Stimulated activated naive CD4-positive, alpha-beta T cell treated with Interleukin-2 at 50 U/mL for 16 hours (primary cell): ENCODE data around the gene PILRA.
"Not testable (repeated sequence)": the region's sequence is repeated elsewhere in the genome, so short reads cannot be mapped to it uniquely, and the experiment has no call there.

Experiments used
- DNase-seq: peaks from one replicate; lab custom pipeline; 2025; lab: John Stamatoyannopoulos, UW

The PILRA gene

GRCh38 chr7:100380196-100380595 lies 6.9 kb downstream of the PILRA start:
- DNase-seq: no peak

- DNase-seq: not testable (repeated sequence)
Measured at GRCh38 chr7:100381531-100382233, 8.4 kb downstream of the PILRA start.

- not testable (repeated sequence) for DNase-seq
Measured at GRCh38 chr7:100382234-100382853, 9.1 kb downstream of the PILRA start.

GRCh38 chr7:100384628-100385294 lies 11.5 kb downstream of the PILRA start:
- no peak for DNase-seq

- no peak for DNase-seq
Measured at GRCh38 chr7:100386940-100387339, 13.7 kb downstream of the PILRA start.

GRCh38 chr7:100387695-100388094 lies 14.4 kb downstream of the PILRA start:
- no peak for DNase-seq

- no peak for DNase-seq
Measured at GRCh38 chr7:100389437-100390088, 16.3 kb downstream of the PILRA start.

GRCh38 chr7:100390286-100391009 lies 17.2 kb downstream of the PILRA start:
- no peak for DNase-seq

- DNase-seq: no peak
Measured at GRCh38 chr7:100393233-100393905, 20.1 kb downstream of the PILRA start.

GRCh38 chr7:100394077-100394476 lies 20.8 kb downstream of the PILRA start:
- no peak for DNase-seq

GRCh38 chr7:100396421-100396982 lies 23.2 kb downstream of the PILRA start:
- DNase-seq: peak; percentile 63

- DNase-seq: no peak
Measured at GRCh38 chr7:100397315-100398081, 24.2 kb downstream of the PILRA start.

- no peak for DNase-seq
Measured at GRCh38 chr7:100398239-100398638, 25.0 kb downstream of the PILRA start.

- no peak for DNase-seq
Measured at GRCh38 chr7:100400041-100400440, 26.8 kb downstream of the PILRA start.

GRCh38 chr7:100400656-100401055 lies 27.4 kb downstream of the PILRA start:
- DNase-seq: no peak

GRCh38 chr7:100401811-100402210 lies 28.5 kb downstream of the PILRA start:
- no peak for DNase-seq

GRCh38 chr7:100402241-100402640 lies 29.0 kb downstream of the PILRA start:
- no peak for DNase-seq

GRCh38 chr7:100406767-100407166 lies 33.5 kb downstream of the PILRA start:
- no peak for DNase-seq

- DNase-seq: peak; percentile 8
Measured at GRCh38 chr7:100407285-100408180, 34.2 kb downstream of the PILRA start.
